ENCODE measurements around the gene KCTD17. TPM values are rescaled to one million over a fixed set of nuclear protein-coding genes. Genes with fewer than 3 reads are reported as not detected.

Gene KCTD17
- total RNA-seq, 1 experiment from 2014 or later = 29.4 TPM

DNA sequence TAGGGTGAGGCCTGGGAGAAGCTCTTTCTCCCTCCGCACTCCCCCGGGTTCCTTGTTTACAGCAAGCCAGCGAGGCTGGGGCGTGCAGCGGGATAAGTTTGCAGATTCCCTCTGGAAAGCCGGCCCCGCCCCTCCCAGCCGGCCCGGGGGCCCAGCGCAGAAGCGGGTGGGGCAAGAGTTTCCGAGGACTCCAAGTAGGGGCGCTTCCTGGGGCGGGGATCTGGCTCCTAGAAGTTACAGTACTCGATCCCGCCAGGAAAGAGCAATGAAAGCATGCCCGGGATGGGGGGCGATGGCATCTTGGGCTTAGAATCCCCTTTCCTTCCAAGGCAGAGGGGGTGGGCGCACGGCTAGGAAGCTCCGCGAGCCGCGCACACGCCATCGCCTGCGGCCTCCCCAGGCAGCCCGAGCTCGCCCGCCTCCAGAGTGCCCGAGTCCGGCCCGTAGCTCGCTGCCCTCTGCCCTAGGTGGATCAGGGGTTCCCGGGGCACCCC lies 32.7 kb upstream of the KCTD17 start (continued):
- TF ChIP-seq ZNF138 (CRISPR knock-in tag; conservative IDR thresholded peaks at IDR 0.05) (no peak), ARID4B (CRISPR knock-in tag; IDR thresholded peaks at IDR 0.05; ENCODE audit: borderline replicate concordance) (0 out of 2 replicates have a peak, but pooled peaks have one; percentile 15), NFE2L1 (CRISPR knock-in tag; IDR thresholded peaks at IDR 0.05) (no peak), CBFB (CRISPR knock-in tag; IDR thresholded peaks at IDR 0.05; ENCODE audit: low read depth) (no peak), ZBTB21 (CRISPR knock-in tag; IDR thresholded peaks at IDR 0.05; ENCODE audit: borderline replicate concordance) (0 out of 2 replicates have a peak, but pooled peaks have one; percentile 53), GRHL2 (CRISPR knock-in tag; IDR thresholded peaks at IDR 0.05; ENCODE audit: insufficient replicate concordance, severe bottlenecking) (no peak), PRRX2 (CRISPR knock-in tag; IDR thresholded peaks at IDR 0.05) (no peak), MYBL2 (CRISPR knock-in tag; IDR thresholded peaks at IDR 0.05) (no peak), ATF3 (CRISPR knock-in tag; conservative IDR thresholded peaks at IDR 0.05) (no peak), ATF1 (CRISPR knock-in tag; IDR thresholded peaks at IDR 0.05) (no peak), ZNF121 (CRISPR knock-in tag; IDR thresholded peaks at IDR 0.05) (no peak), TP53 (CRISPR knock-in tag; IDR thresholded peaks at IDR 0.05) (no peak), SMAD3 (CRISPR knock-in tag; IDR thresholded peaks at IDR 0.05; ENCODE audit: borderline replicate concordance) (no peak), SMAD4 (CRISPR knock-in tag; IDR thresholded peaks at IDR 0.05) (no peak), USF1 (CRISPR knock-in tag; IDR thresholded peaks at IDR 0.05) (no peak), ZNF263 (CRISPR knock-in tag; IDR thresholded peaks at IDR 0.05; ENCODE audit: low read depth) (no peak), ATF2 (CRISPR knock-in tag; IDR thresholded peaks at IDR 0.05; ENCODE audit: borderline replicate concordance, low read depth) (no peak), E2F1 (CRISPR knock-in tag; IDR thresholded peaks at IDR 0.05) (0 out of 2 replicates have a peak, but pooled peaks have one; percentile 52), ZNF671 (CRISPR knock-in tag; IDR thresholded peaks at IDR 0.05) (no peak), ZNF219 (CRISPR knock-in tag; IDR thresholded peaks at IDR 0.05; ENCODE audit: borderline replicate concordance) (0 out of 2 replicates have a peak, but pooled peaks have one; percentile 50), EMX1 (CRISPR knock-in tag; IDR thresholded peaks at IDR 0.05) (no peak), KAT7 (CRISPR knock-in tag; IDR thresholded peaks at IDR 0.05; ENCODE audit: borderline replicate concordance) (no peak), RORB (CRISPR knock-in tag; IDR thresholded peaks at IDR 0.05) (no peak), CREM (CRISPR knock-in tag; IDR thresholded peaks at IDR 0.05) (no peak), ZBTB43 (CRISPR knock-in tag; IDR thresholded peaks at IDR 0.05) (no peak)
- TF ChIP-seq, protein P1, sequence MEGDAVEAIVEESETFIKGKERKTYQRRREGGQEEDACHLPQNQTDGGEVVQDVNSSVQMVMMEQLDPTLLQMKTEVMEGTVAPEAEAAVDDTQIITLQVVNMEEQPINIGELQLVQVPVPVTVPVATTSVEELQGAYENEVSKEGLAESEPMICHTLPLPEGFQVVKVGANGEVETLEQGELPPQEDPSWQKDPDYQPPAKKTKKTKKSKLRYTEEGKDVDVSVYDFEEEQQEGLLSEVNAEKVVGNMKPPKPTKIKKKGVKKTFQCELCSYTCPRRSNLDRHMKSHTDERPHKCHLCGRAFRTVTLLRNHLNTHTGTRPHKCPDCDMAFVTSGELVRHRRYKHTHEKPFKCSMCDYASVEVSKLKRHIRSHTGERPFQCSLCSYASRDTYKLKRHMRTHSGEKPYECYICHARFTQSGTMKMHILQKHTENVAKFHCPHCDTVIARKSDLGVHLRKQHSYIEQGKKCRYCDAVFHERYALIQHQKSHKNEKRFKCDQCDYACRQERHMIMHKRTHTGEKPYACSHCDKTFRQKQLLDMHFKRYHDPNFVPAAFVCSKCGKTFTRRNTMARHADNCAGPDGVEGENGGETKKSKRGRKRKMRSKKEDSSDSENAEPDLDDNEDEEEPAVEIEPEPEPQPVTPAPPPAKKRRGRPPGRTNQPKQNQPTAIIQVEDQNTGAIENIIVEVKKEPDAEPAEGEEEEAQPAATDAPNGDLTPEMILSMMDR (IDR thresholded peaks at IDR 0.05) = no peak

All from WTC11 (cell line).